Adrenal gland (tissue), 12 donors: Measurements from ENCODE around the gene GNAL. TPM values are rescaled to one million over a fixed set of nuclear protein-coding genes. Genes with fewer than 3 reads are reported as not detected.

Experiments
- DNase-seq, 7 donors: peaks; one replicate each; pipeline ENCODE4 v3.0.0-alpha.2; 2019 to 2020
- H3K27ac ChIP-seq, 5 donors: fragments of 200-600 bp; sonication (generic) in 4 of 5; 1 replicate in 3 of 5; 2 replicates in 2 of 5; pipeline versions ENCODE4 v1.5.1 to v1.8.0; 2016 to 2020; ENCODE audit warnings: mild to moderate bottlenecking in 1 of 5
- H3K27me3 ChIP-seq: fragments of 200-600 bp; 2 replicates; pipeline ENCODE4 v1.8.0; 2021
- H3K36me3 ChIP-seq, 2 donors: fragments of 200-600 bp; replicated peaks in 1 of 2; 1 replicate in 1 of 2; 2 replicates in 1 of 2; pipeline versions ENCODE4 v1.5.1 to v1.8.0; 2018 to 2022
- H3K4me1 ChIP-seq, 2 donors: fragments of 200-600 bp; replicated peaks in 1 of 2; 1 replicate in 1 of 2; 2 replicates in 1 of 2; pipeline versions ENCODE4 v1.5.1 to v1.8.0; 2018 to 2021
- H3K4me3 ChIP-seq, 4 donors: fragments of 200-600 bp; sonication (generic) in 3 of 4; one replicate each; pipeline ENCODE4 v1.5.1; 2016 to 2018
- H3K9me3 ChIP-seq, 3 donors: fragments of 200-600 bp; sonication (generic) in 1 of 3; replicated peaks in 1 of 3; 1 replicate in 2 of 3; 2 replicates in 1 of 3; pipeline versions ENCODE4 v1.5.1 to v1.8.0; 2016 to 2021
- POLR2A ChIP-seq, 2 donors: fragments of 450-650 bp; IDR thresholded peaks; one replicate each; pipeline ENCODE4 v1.6.1; 2017; ENCODE audit warnings: antibody characterized with exemption in 2 of 2, mild to moderate bottlenecking in 2 of 2, moderate library complexity in 1 of 2
- WGBS, 4 donors: extraction: QIAGEN DNeasy Blood & Tissue Kit in 2 of 4; methylation state at CpG; one replicate each; pipeline versions ENCODE4 v1.1.5 to v1.1.7; 2013 to 2017; 5-methylcytosine and 5-hydroxymethylcytosine counted together
- intact Hi-C, 2 donors: fragments of 100-400 bp; cut with DNase I; formaldehyde crosslinking; loops; one replicate each; pipeline versions ENCODE4 v1.14.1 to v1.15.0; 2022 to 2023
- polyA plus RNA-seq, 3 donors: library from polyadenylated mRNA; stranded (reverse); fragments of 200-250 nt in 2 of 3; fragments of 350-450 nt in 1 of 3; fragmentation: Illumina TruSeq in 1 of 3; extraction: RNeasy Lipid Tissue Mini Kit (QIAGEN cat#74804) in 1 of 3; gene quantifications; one replicate each; pipeline ENCODE4 v1.2.3, GENCODE V29; 2013 to 2014
- total RNA-seq, 9 donors: library from RNA; depleted of rRNA in 4 of 9; stranded (reverse); fragments of >200 nt in 4 of 9; fragments of 120-200 nt in 1 of 9; fragmentation: NEBNext Ultra II Directional in 1 of 9; extraction: Animal tissue kit (Norgen Biotek cat#: 25700) in 1 of 9; gene quantifications; one replicate each; pipeline versions ENCODE4 v1.1.0 to v1.2.4, GENCODE V29; 2013 to 2023
- TF ChIP-seq, protein P1 (sequence below), 6 experiments: fragments of 450-650 bp in 4 of 6; fragments of 200-600 bp in 2 of 6; sonication (generic) in 1 of 6; IDR thresholded peaks; 1 replicate in 5 of 6; 2 replicates in 1 of 6; pipeline versions ENCODE4 v1.5.1 to v1.8.0; 2016 to 2021; ENCODE audit warnings: antibody characterized with exemption in 6 of 6, mild to moderate bottlenecking in 2 of 6, moderate library complexity in 1 of 6
- donor health status: healthy with polysubstance abuse.
- donor health status: Bipolar disorder and iron deficiency.
- donor health status: DM: yes; HTN: yes; CAD: no.
- donor health status: DM: no; HTN: no; CAD: no.
- donor health status: DM: no; HTN: no; CAD: no.
- donor health status: DM: yes; HTN: yes; CAD: no.

Gene GNAL
- total and polyA plus RNA-seq, 12 donors, result 0.48 to 7.0 (median 2.3) TPM

DNA sequence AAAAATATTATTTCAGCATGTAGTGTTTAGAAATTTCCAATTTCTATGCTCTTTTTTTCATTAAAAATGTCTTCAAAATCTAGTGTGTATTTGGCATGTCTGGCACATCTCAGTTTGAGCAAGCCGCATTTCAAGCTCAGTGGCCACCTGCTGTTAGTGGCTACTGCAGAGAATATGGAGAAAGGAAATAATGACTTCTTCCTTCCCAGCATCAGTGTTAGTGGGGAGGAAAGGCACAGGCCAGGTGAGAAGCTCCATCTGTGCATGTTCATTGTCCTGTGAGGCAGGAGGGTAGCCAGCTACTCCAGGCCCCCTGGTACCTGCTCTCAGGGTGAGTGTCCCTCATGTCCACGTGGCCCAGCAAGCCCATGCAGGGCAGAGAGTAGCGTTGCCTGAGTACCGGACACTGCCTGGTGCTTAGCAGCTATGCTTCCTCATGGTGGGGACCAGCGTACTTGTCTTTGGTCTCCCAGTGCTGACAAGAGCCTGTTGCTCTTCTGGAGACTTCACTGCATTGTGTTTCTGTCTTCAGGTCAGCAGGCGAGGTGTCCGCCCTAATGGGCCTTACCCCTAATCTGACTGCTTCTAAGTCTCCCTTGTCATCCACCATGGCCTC lies 94.8 kb downstream of the GNAL start:
- intact Hi-C loops, result no loop called here
- WGBS, 4 donors, result 92 to 95% (median 93%) methylated on average over 7 of the region's 7 CpGs
- Histone ChIP-seq H3K4me3 (no peak overlapping the region), H3K4me1 (no peaks in the 10 kb centered on the region), H3K9me3 (no peaks in the 10 kb centered on the region), H3K36me3 (no peaks in the 10 kb centered on the region), H3K27me3 (no peaks in the 10 kb centered on the region), H3K27ac (no peak overlapping the region)
- TF ChIP-seq, protein P1, sequence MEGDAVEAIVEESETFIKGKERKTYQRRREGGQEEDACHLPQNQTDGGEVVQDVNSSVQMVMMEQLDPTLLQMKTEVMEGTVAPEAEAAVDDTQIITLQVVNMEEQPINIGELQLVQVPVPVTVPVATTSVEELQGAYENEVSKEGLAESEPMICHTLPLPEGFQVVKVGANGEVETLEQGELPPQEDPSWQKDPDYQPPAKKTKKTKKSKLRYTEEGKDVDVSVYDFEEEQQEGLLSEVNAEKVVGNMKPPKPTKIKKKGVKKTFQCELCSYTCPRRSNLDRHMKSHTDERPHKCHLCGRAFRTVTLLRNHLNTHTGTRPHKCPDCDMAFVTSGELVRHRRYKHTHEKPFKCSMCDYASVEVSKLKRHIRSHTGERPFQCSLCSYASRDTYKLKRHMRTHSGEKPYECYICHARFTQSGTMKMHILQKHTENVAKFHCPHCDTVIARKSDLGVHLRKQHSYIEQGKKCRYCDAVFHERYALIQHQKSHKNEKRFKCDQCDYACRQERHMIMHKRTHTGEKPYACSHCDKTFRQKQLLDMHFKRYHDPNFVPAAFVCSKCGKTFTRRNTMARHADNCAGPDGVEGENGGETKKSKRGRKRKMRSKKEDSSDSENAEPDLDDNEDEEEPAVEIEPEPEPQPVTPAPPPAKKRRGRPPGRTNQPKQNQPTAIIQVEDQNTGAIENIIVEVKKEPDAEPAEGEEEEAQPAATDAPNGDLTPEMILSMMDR (IDR thresholded peaks at IDR 0.05), result no peak
- TF ChIP-seq POLR2A (IDR thresholded peaks at IDR 0.05), result no peak
- DNase-seq, result no peak

DNA sequence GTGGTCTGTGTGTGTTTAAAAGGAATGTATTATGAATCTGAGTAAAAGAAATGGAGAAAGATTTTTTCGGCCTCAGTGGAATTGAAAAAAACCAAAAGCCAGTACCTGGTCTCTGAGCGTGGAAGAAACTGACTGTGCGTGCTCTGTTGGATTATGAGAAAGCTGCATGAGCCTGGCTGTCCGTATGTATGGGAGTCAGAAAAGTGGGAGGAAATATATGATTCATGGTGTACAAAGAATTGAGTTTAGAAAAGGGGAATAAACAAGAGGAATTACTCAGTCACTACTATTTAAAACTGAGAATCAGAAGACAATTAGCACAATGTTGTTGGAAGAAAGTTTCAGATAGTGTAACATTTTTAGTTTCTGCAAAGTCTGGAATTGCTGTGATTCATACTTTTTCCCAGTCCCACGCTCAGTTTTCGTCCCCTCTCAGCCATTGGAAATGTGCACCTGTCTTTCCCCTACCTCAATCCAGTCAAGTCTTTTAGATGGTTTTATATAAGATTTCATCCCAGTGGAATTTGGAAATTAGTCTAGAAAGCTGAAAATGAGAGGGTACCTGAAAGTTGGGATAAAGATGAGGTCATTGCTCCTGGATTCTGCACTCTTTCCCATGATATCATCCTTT lies 95.7 kb downstream of the GNAL start:
- H3K4me3 ChIP-seq, result no peak overlapping the region
- H3K36me3 ChIP-seq, result no peaks in the 10 kb centered on the region
- DNase-seq, result no peak
- H3K27me3 ChIP-seq, result no peaks in the 10 kb centered on the region
- H3K4me1 ChIP-seq, result no peaks in the 10 kb centered on the region
- WGBS, 4 donors, result 82 to 94% (median 91%) methylated on average over 6 of the region's 6 CpGs
- intact Hi-C loops, result no loop called here
- H3K9me3 ChIP-seq, result no peaks in the 10 kb centered on the region
- no peak overlapping the region for H3K27ac ChIP-seq
- no peak for TF ChIP-seq POLR2A (IDR thresholded peaks at IDR 0.05)
- TF ChIP-seq, protein P1 (IDR thresholded peaks at IDR 0.05), result no peak

DNA sequence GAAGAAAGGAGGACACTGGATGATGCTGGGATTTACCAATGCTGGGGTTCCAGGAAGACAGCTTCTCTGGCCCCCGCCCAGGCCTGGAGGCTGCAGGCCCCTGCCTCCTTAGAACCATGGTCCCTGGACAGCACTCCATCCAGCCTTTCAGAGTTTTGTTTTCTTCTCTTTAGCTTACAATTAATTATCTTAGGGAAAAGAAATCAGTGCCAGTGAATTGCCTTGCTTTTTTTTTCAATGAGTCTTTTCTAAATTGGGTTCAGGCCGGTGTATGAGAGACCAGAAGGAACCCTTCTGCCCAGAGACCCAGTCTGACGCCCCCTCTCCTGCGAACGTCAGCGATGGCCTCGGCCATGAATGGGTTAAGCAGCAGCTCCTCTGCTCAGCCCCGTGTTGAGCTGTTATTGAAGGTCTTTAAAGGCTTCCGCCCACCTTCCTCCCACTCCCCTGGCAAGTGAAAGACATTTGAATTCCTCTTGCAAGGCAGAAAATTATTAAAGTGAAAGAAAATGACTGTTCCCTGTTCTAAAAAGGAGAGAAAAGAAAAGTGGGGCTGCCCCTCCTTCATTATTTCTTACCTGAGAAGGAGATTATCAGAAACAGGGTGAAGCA lies 96.5 kb downstream of the GNAL start:
- Histone ChIP-seq H3K27me3 (no peaks in the 10 kb centered on the region), H3K36me3 (no peaks in the 10 kb centered on the region), H3K4me3 (no peak overlapping the region), H3K4me1 (no peaks in the 10 kb centered on the region), H3K27ac (no peak overlapping the region), H3K9me3 (no peaks in the 10 kb centered on the region)
- DNase-seq, result no peak
- WGBS, 4 donors, result 8 to 26% (median 17%) methylated on average over 8 to 9 of the region's 9 CpGs
- TF ChIP-seq, protein P1 (IDR thresholded peaks at IDR 0.05), result no peak
- no peak for TF ChIP-seq POLR2A (IDR thresholded peaks at IDR 0.05)
- intact Hi-C loops, result no loop called here

DNA sequence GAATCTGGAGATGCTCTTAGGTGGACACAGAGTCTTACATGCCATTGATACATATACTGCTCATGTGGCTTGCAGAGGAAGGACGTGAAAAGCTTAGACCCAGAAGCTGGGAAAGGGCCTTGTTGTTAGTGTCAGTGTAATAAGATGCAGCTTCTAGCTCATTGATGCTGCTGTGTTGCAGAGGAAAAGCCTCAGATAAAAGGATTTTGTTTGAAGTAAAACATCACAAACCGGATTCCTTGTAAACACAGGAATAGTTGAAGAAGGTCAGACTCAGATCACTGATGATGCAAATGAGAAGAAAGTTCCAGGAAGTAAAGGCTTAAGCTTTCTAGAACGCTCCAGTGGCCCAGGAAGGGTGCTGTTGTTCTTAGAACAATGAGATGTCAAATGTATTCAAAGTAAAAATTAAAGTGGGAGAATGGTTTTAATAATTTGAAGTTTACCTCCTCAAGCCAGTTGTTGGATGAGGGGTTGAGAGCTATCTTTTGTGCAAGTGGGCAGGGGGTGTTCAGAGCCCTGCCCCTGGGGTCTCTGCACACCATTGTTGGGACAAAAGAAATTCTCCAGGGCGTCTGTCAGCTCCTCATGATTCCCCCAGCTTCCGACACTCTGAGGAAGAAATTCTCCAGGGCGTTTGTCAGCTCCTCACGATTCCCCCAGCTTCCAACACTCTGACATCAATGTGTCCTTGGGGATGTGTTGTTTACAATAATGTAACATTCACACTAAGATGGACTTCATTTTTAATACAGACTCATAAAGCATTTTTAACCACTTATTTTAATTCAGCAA lies 100.8 kb downstream of the GNAL start:
- no peak for TF ChIP-seq POLR2A (IDR thresholded peaks at IDR 0.05)
- TF ChIP-seq, protein P1 (IDR thresholded peaks at IDR 0.05), result no peak

More for the DNA sequence above, 100.8 kb downstream of the GNAL start:
- intact Hi-C loops, result no loop called here
- no peak overlapping the region for H3K27ac ChIP-seq
- no peaks in the 10 kb centered on the region for H3K9me3 ChIP-seq
- 64 to 75% (median 68%) methylated on average over 7 of the region's 7 CpGs for WGBS, 4 donors
- H3K36me3 ChIP-seq, result no peaks in the 10 kb centered on the region
- no peak for DNase-seq
- H3K27me3 ChIP-seq, result no peaks in the 10 kb centered on the region
- H3K4me1 ChIP-seq, result no peaks in the 10 kb centered on the region
- H3K4me3 ChIP-seq, result no peak overlapping the region
